Activated T-helper 17 cell treated with anti-CD3 and anti-CD28 coated beads, Interleukin-2, amount 50 U/mL, for 72 hours (primary cell): ENCODE data around the gene LETM1. TPM values are rescaled to one million over a fixed set of nuclear protein-coding genes. Genes with fewer than 3 reads are reported as not detected.

Source experiments
- ATAC-seq: fragments of 150-1000 bp; cut with Tn5 transposase; replicated peaks from 2 replicates; pipeline ENCODE4 v1.10.0; 2021; ENCODE audit warnings: mild to moderate bottlenecking, moderate library complexity
- H3K27ac Mint-ChIP-seq: one replicate; pipeline ENCODE4 v1.8.0; 2022; ENCODE audit warnings: mixed read lengths
- H3K27me3 Mint-ChIP-seq: one replicate; pipeline ENCODE4 v1.8.0; 2022; ENCODE audit warnings: mixed read lengths
- H3K36me3 Mint-ChIP-seq: one replicate; pipeline ENCODE4 v1.8.0; 2022; ENCODE audit warnings: low read depth, mild to moderate bottlenecking, mixed read lengths
- H3K4me1 Mint-ChIP-seq: one replicate; pipeline ENCODE4 v1.8.0; 2022; ENCODE audit warnings: mixed read lengths
- H3K4me3 Mint-ChIP-seq: one replicate; pipeline ENCODE4 v1.8.0; 2022; ENCODE audit warnings: mild to moderate bottlenecking, mixed read lengths
- H3K9me3 Mint-ChIP-seq: one replicate; pipeline ENCODE4 v1.8.0; 2022; ENCODE audit warnings: mixed read lengths
- total RNA-seq, 2 donors: library from RNA; stranded (reverse); gene quantifications; one replicate each; pipeline ENCODE4 v1.2.3, GENCODE V29; 2022

LETM1 gene
- 10 to 100 TPM; 21.3 to 71.0 TPM for total RNA-seq

GRCh38 chr4:1856071-1856942, at the start of gene LETM1:
TSS of gene LETM1 (minus strand) at chr4:1856156. CDS start at chr4:1855950, 206 bp downstream.
- Mint-ChIP-seq H3K4me3 (peak within 1 kb of the TSS; percentile 78), H3K9me3 (no peaks in the 10 kb centered on the region), H3K36me3 (peaks cover 17% of the 10 kb centered on the region), H3K27me3 (no peaks in the 10 kb centered on the region), H3K4me1 (peaks cover 22% of the 10 kb centered on the region), H3K27ac (peak within 1 kb of the TSS; percentile 79)
- peak; percentile 95 for ATAC-seq

DNA sequence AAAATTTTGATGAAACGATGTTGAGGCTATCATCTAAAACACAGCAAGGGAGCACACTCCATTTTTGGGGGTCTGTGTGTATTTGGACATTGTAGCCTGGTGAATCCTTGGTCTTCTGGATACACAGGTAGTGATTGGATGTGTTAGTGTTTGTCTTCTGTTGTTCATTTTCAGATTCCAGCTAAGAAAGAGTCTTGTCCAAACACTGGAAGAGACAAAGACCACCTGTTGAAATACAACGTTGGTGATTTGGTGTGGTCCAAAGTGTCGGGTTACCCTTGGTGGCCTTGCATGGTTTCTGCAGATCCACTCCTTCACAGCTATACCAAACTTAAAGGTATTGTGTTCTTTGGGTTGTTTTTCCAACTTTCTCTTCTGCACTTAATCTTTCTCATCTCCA, 48.1 kb upstream of the LETM1 start:
- Mint-ChIP-seq H3K36me3 (peaks cover 97% of the 10 kb centered on the region), H3K27me3 (no peaks in the 10 kb centered on the region), H3K27ac (no peak overlapping the region), H3K4me3 (no peak overlapping the region), H3K4me1 (peaks cover 27% of the 10 kb centered on the region), H3K9me3 (no peaks in the 10 kb centered on the region)
- no peak for ATAC-seq

DNA sequence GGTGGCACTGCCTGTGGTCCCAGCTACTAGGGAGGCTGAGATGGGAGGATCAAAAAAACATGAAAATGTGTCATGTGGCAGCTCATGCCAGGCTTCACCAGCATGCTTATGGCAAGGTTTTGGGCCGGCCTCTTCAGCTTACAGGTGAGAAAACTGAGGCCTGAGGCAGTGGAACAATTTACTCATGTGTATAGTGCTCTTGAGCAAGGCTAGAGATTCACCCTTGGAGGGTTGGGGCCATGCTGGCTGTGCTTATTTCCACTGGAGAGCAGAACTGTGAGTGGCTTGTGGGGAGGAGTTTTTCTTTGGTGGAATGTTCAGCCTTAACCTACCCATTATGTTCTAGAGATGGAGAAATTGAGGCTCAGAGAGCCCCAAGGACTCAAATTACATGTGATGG, 47.1 kb upstream of the LETM1 start:
- H3K36me3 Mint-ChIP-seq = peaks cover 89% of the 10 kb centered on the region
- H3K27me3 Mint-ChIP-seq = no peaks in the 10 kb centered on the region
- ATAC-seq = no peak
- no peak overlapping the region for H3K27ac Mint-ChIP-seq
- no peaks in the 10 kb centered on the region for H3K9me3 Mint-ChIP-seq
- peaks cover 27% of the 10 kb centered on the region for H3K4me1 Mint-ChIP-seq
- no peak overlapping the region for H3K4me3 Mint-ChIP-seq

DNA sequence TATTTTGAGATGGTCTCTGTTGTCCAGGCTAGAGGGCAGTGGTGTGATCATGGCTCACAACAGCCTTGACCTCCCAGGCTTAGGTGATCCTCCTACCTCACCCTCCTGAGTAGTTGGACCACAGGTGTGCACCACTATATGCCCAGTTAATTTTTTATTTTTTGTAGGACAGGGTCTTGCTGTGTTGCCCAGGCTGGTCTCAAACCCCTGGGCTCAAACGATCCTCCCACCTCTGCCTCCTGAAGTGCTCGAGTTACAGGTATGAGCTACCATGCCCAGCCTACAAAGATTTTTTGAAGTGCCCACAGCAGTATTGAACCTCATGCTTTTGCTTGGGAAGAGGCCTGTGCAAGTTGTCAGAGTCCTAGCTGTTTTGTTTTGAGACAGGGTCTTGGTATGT, 46.3 kb upstream of the LETM1 start:
- H3K4me1 Mint-ChIP-seq = peaks cover 23% of the 10 kb centered on the region
- no peaks in the 10 kb centered on the region for H3K27me3 Mint-ChIP-seq
- peaks cover 81% of the 10 kb centered on the region for H3K36me3 Mint-ChIP-seq
- H3K4me3 Mint-ChIP-seq = no peak overlapping the region
- no peak for ATAC-seq
- no peak overlapping the region for H3K27ac Mint-ChIP-seq
- no peaks in the 10 kb centered on the region for H3K9me3 Mint-ChIP-seq

DNA sequence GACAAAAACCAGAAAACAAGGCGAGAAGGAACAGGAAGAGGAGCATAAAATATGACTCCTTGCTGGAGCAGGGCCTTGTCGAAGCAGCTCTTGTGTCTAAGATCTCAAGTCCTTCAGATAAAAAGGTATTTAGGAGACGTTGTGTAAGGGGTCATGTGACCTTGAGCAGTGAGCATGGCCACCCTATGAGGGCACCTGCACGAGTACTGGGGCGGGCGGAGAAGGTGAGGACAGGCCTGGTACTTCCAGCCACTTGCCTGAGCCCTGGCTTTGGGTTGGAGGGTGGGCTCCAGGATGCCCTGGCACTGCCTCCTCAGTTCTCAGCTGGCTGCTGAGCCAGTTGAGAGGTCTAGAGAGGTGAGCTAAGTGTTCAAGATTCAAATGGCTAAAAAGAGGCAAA, 45.2 kb upstream of the LETM1 start:
- no peak for ATAC-seq
- Mint-ChIP-seq H3K27ac (no peak overlapping the region), H3K27me3 (no peaks in the 10 kb centered on the region), H3K9me3 (no peaks in the 10 kb centered on the region), H3K4me1 (peaks cover 17% of the 10 kb centered on the region), H3K4me3 (no peak overlapping the region), H3K36me3 (peaks cover 79% of the 10 kb centered on the region)

DNA sequence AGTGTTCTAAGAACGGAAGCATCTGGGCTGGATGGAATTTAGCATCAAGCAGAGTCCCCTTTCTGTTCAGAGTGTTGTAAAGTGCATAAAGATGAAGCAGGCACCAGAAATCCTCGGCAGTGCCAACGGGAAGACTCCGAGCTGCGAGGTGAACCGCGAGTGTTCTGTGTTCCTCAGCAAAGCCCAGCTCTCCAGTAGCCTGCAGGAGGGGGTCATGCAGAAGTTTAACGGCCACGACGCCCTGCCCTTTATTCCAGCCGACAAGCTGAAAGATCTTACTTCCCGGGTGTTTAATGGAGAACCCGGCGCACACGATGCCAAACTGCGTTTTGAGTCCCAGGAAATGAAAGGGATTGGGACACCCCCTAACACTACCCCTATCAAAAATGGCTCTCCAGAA, 44.7 kb upstream of the LETM1 start:
- Mint-ChIP-seq H3K4me3 (no peak overlapping the region), H3K27ac (no peak overlapping the region), H3K9me3 (no peaks in the 10 kb centered on the region), H3K4me1 (peaks cover 12% of the 10 kb centered on the region), H3K27me3 (no peaks in the 10 kb centered on the region), H3K36me3 (peaks cover 79% of the 10 kb centered on the region)
- ATAC-seq = no peak

DNA sequence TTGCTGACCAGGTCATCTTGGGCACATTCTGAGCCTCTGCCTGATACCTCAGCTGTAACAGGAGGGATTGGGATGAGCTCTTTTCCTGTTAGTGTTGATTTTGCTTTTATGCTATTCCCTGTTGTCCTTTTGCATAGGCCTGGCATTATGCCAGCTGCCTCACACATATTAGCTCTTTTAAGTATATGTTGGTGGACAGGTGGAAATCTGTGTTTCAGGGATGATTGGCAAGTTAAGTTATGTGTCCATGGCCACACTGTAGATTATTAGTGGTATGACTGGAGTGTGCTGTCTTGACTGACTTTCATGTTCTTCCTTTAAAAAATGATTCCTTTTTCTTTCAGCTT, 44.1 kb upstream of the LETM1 start:
- Mint-ChIP-seq H3K27me3 (no peaks in the 10 kb centered on the region), H3K4me1 (peaks cover 10% of the 10 kb centered on the region)

GRCh38 chr4:1899149-1900086, 43.5 kb upstream of the LETM1 start:
- peak; percentile 96 for ATAC-seq
- H3K4me3 Mint-ChIP-seq = no peak overlapping the region
- H3K27me3 Mint-ChIP-seq = no peaks in the 10 kb centered on the region
- no peaks in the 10 kb centered on the region for H3K9me3 Mint-ChIP-seq
- peaks cover 11% of the 10 kb centered on the region for H3K4me1 Mint-ChIP-seq
- peaks cover 77% of the 10 kb centered on the region for H3K36me3 Mint-ChIP-seq
- no peak overlapping the region for H3K27ac Mint-ChIP-seq

More for the DNA sequence above, 44.1 kb upstream of the LETM1 start:
- no peaks in the 10 kb centered on the region for H3K9me3 Mint-ChIP-seq
- no peak overlapping the region for H3K27ac Mint-ChIP-seq
- no peak overlapping the region for H3K4me3 Mint-ChIP-seq
- ATAC-seq = no peak
- H3K36me3 Mint-ChIP-seq = peaks cover 79% of the 10 kb centered on the region

DNA sequence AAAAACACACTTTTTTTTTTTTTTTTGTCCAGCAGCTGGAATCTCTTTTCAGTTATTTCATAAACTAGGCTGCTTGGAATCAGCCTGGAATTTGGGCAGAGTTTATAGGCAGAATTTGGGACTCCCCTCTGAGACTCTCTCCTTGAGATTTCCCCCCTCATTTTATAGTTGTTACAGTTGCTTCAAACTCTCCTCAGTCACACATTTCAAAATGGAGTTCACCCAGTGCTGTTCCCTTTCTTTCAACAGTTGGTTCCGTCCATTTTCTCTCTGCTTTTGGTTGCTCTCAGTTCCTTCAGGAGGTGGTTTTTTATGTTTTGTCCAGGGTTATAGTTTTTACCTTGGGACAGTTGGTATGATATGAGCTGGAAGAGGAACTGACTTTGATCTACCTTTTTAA, 42.7 kb upstream of the LETM1 start:
- no peak overlapping the region for H3K27ac Mint-ChIP-seq
- H3K27me3 Mint-ChIP-seq = no peaks in the 10 kb centered on the region

GRCh38 chr4:1898007-1898406, 42.1 kb upstream of the LETM1 start:
- H3K4me1 Mint-ChIP-seq = peaks cover 11% of the 10 kb centered on the region

More for the DNA sequence above, 42.7 kb upstream of the LETM1 start:
- ATAC-seq = no peak
- H3K4me1 Mint-ChIP-seq = peaks cover 11% of the 10 kb centered on the region
- no peak overlapping the region for H3K4me3 Mint-ChIP-seq
- peaks cover 76% of the 10 kb centered on the region for H3K36me3 Mint-ChIP-seq
- H3K9me3 Mint-ChIP-seq = no peaks in the 10 kb centered on the region

GRCh38 chr4:1896658-1896991, 40.7 kb upstream of the LETM1 start:
- H3K4me1 Mint-ChIP-seq = peaks cover 11% of the 10 kb centered on the region
- H3K4me3 Mint-ChIP-seq = no peak overlapping the region
- H3K27me3 Mint-ChIP-seq = no peaks in the 10 kb centered on the region
- H3K36me3 Mint-ChIP-seq = peaks cover 76% of the 10 kb centered on the region
- H3K9me3 Mint-ChIP-seq = no peaks in the 10 kb centered on the region
- peak overlapping the region; percentile 17 for H3K27ac Mint-ChIP-seq
- ATAC-seq = no peak

More at GRCh38 chr4:1898007-1898406, 42.1 kb upstream of the LETM1 start:
- no peak for ATAC-seq
- Mint-ChIP-seq H3K27ac (no peak overlapping the region), H3K27me3 (no peaks in the 10 kb centered on the region), H3K36me3 (peaks cover 76% of the 10 kb centered on the region), H3K4me3 (no peak overlapping the region), H3K9me3 (no peaks in the 10 kb centered on the region)

- ATAC-seq = no peak
These were observed 40.2 kb upstream of the LETM1 start for GRCh38 chr4:1895971-1896657.

GRCh38 chr4:1890979-1891570, 35.1 kb upstream of the LETM1 start:
- Mint-ChIP-seq H3K4me3 (no peak overlapping the region), H3K36me3 (peaks cover 43% of the 10 kb centered on the region), H3K4me1 (peaks cover 15% of the 10 kb centered on the region), H3K27ac (no peak overlapping the region), H3K9me3 (no peaks in the 10 kb centered on the region), H3K27me3 (no peaks in the 10 kb centered on the region)
- no peak for ATAC-seq

More at GRCh38 chr4:1895971-1896657, 40.2 kb upstream of the LETM1 start:
- H3K27me3 Mint-ChIP-seq = no peaks in the 10 kb centered on the region
- H3K27ac Mint-ChIP-seq = peak overlapping the region; percentile 17
- no peak overlapping the region for H3K4me3 Mint-ChIP-seq
- H3K4me1 Mint-ChIP-seq = peaks cover 11% of the 10 kb centered on the region
- peaks cover 72% of the 10 kb centered on the region for H3K36me3 Mint-ChIP-seq
- no peaks in the 10 kb centered on the region for H3K9me3 Mint-ChIP-seq

DNA sequence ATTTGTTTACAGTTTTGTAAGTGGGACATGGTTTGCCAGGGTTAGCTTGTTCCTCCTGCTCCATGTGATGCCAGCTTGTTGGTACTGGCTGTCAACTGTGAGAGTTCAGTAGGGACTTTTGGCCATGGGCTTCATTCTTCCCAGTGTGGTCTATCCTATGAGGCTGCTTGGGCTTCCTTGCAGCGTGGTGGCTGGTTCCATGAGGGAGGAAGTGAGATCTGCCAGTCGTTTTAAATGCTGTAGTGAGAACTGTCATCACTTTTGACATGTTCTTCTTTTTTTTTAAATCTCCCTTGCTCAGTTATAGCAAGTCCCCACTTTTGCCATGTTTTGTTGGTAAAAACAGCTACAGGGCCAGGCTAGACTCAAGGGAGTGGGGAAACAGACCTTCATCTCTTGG, 31.1 kb upstream of the LETM1 start:
- no peak overlapping the region for H3K4me3 Mint-ChIP-seq
- H3K4me1 Mint-ChIP-seq = peaks cover 28% of the 10 kb centered on the region
- peaks cover 6% of the 10 kb centered on the region for H3K36me3 Mint-ChIP-seq
- H3K27ac Mint-ChIP-seq = peak overlapping the region; percentile 36
- ATAC-seq = no peak
- H3K27me3 Mint-ChIP-seq = no peaks in the 10 kb centered on the region
- no peaks in the 10 kb centered on the region for H3K9me3 Mint-ChIP-seq
